HepG2 (cell line): ENCODE results near the gene SNRNP48. TPM values are rescaled to one million over a fixed set of nuclear protein-coding genes. Genes with fewer than 3 reads are reported as not detected.

Source experiments
- ATAC-seq: fragments of 200-7000 bp; cut with Tn5 transposase; 3 replicates; pipeline ENCODE4 v1.9.1; 2020; ENCODE audit warnings: mild to moderate bottlenecking, moderate library complexity
- BruUV-seq: library from RNA; stranded (reverse); fragments of 400-500 nt; replicated peaks from 2 replicates; lab custom pipeline; 2021; lab: Mats Ljungman, UMichigan
- CTCF ChIA-PET: fragments of 300-600 bp; formaldehyde crosslinking; extraction: SDS; loops from one replicate; lab custom pipeline; 2021; ENCODE audit warnings: low total read pairs, inconsistent platforms, low intra/inter-chr PET ratio; lab: Yijun Ruan, JAX
- POLR2A ChIA-PET: fragments of 350-600 bp; sonication (Branson Sonifier 250); formaldehyde crosslinking; loops from one replicate; lab custom pipeline; 2020; ENCODE audit warnings: antibody characterized with exemption, inconsistent platforms; lab: Yijun Ruan, JAX
- DNase-seq: peaks from one replicate; pipeline ENCODE4 v3.0.0-alpha.2; 2015; ENCODE audit warnings: low spot score
- FAIRE-seq: peaks from 3 replicates; lab custom pipeline; 2011; peaks lifted over from hg19 to GRCh38; lab: Jason Lieb, UNC
- H2AFZ ChIP-seq: one replicate; pipeline ENCODE4 v1.6.1; 2011; ENCODE audit warnings: low read length, inconsistent platforms
- H3K27ac ChIP-seq: fragments of 300-600 bp; 3 replicates; pipeline ENCODE4 v1.8.0; 2011; ENCODE audit warnings: mixed run types, mild to moderate bottlenecking, mixed read lengths, low read length, inconsistent platforms; ENCODE audit not compliant: insufficient read depth; ENCODE audit errors: extremely low read length
- H3K27me3 ChIP-seq, 2 experiments: fragments of 200-600 bp in 1 of 2; 2 replicates in 1 of 2; 3 replicates in 1 of 2; pipeline versions ENCODE4 v1.6.0 to v1.8.0; 2011; ENCODE audit warnings: low read length in 2 of 2, mild to moderate bottlenecking in 2 of 2, moderate library complexity in 2 of 2, inconsistent platforms in 1 of 2; ENCODE audit not compliant: insufficient read depth in 2 of 2, control insufficient read depth in 1 of 2
- H3K36me3 ChIP-seq, 2 experiments: fragments of 200-600 bp in 1 of 2; replicated peaks in 1 of 2; 2 replicates in 1 of 2; 3 replicates in 1 of 2; pipeline versions ENCODE4 v1.5.1 to v1.8.0; 2011; ENCODE audit warnings: low read length in 2 of 2, inconsistent platforms in 1 of 2; ENCODE audit not compliant: insufficient read depth in 2 of 2, control insufficient read depth in 1 of 2
- H3K4me1 ChIP-seq: 2 replicates; pipeline ENCODE4 v1.5.1; 2012; ENCODE audit warnings: low read length, inconsistent platforms; ENCODE audit not compliant: insufficient read depth
- H3K4me2 ChIP-seq: 2 replicates; pipeline ENCODE4 v1.6.0; 2011; ENCODE audit warnings: low read depth, low read length, inconsistent platforms
- H3K4me3 ChIP-seq, 3 experiments: fragments of 200-600 bp in 1 of 3; sonication (generic), shearing (Covaris generic) in 1 of 3; replicated peaks in 1 of 3; 2 replicates each; pipeline ENCODE4 v1.5.1; 2011 to 2016; ENCODE audit warnings: low read length in 3 of 3, inconsistent platforms in 2 of 3, low read depth in 2 of 3, mild to moderate bottlenecking in 2 of 3, control low read depth in 1 of 3, mixed read lengths in 1 of 3; ENCODE audit not compliant: insufficient read depth in 1 of 3
- H3K79me2 ChIP-seq: one replicate; pipeline ENCODE4 v1.6.1; 2011; ENCODE audit warnings: low read length, inconsistent platforms; ENCODE audit not compliant: insufficient read depth
- H3K9ac ChIP-seq: 2 replicates; pipeline ENCODE4 v1.6.0; 2011; ENCODE audit warnings: mild to moderate bottlenecking, low read depth, low read length, inconsistent platforms; ENCODE audit not compliant: insufficient read depth
- H3K9me3 ChIP-seq: 2 replicates; pipeline ENCODE4 v1.5.1; 2012; ENCODE audit warnings: mild to moderate bottlenecking, low read length
- H4K20me1 ChIP-seq: 2 replicates; pipeline ENCODE4 v1.6.0; 2011; ENCODE audit warnings: inconsistent platforms, mild to moderate bottlenecking, low read length, moderate library complexity; ENCODE audit not compliant: insufficient read depth
- AFF4 ChIP-seq: sonication (generic); formaldehyde crosslinking; IDR thresholded peaks from 2 replicates; pipeline ENCODE4 v1.4.0; 2020; ENCODE audit warnings: missing genetic modification reagents
- IRX3 ChIP-seq: sonication (generic); formaldehyde crosslinking; IDR thresholded peaks from 2 replicates; pipeline ENCODE4 v1.8.1; 2023; ENCODE audit warnings: mild to moderate bottlenecking, low read depth, missing genetic modification reagents, borderline replicate concordance
- KLF12 ChIP-seq: sonication (generic); formaldehyde crosslinking; IDR thresholded peaks from 2 replicates; pipeline ENCODE4 v1.4.0; 2020; ENCODE audit warnings: missing genetic modification reagents, borderline replicate concordance
- MEIS1 ChIP-seq: sonication (generic); formaldehyde crosslinking; IDR thresholded peaks from 2 replicates; pipeline ENCODE4 v1.9.0; 2021; ENCODE audit warnings: mild to moderate bottlenecking, missing genetic modification reagents, moderate library complexity, borderline replicate concordance
- NCOR1 ChIP-seq: fragments of 200-600 bp; sonication (generic); IDR thresholded peaks from 2 replicates; pipeline ENCODE4 v1.7.0; 2017; ENCODE audit warnings: antibody characterized with exemption, low read length, borderline replicate concordance
- NFIC ChIP-seq: IDR thresholded peaks from 2 replicates; pipeline ENCODE4 v1.6.1; 2012; ENCODE audit warnings: mild to moderate bottlenecking, low read length, inconsistent platforms
- POLR2AphosphoS5 ChIP-seq: IDR thresholded peaks from 2 replicates; pipeline ENCODE4 v1.6.1; 2012; ENCODE audit warnings: low read depth, low read length
- RARA ChIP-seq: IDR thresholded peaks from 2 replicates; pipeline ENCODE4 v1.6.1; 2016; ENCODE audit warnings: missing genetic modification reagents, missing compliant biosample characterization
- SAP130 ChIP-seq: IDR thresholded peaks from 2 replicates; pipeline ENCODE4 v1.6.1; 2016; ENCODE audit warnings: low read depth
- SMARCE1 ChIP-seq: fragments of 450-650 bp; IDR thresholded peaks from 2 replicates; pipeline ENCODE4 v1.6.1; 2017; ENCODE audit warnings: borderline replicate concordance
- TGIF2 ChIP-seq: IDR thresholded peaks from 2 replicates; pipeline ENCODE4 v1.6.1; 2016; ENCODE audit warnings: control low read depth, missing compliant biosample characterization
- TOE1 ChIP-seq: sonication (generic); formaldehyde crosslinking; IDR thresholded peaks from 2 replicates; pipeline ENCODE4 v1.4.0; 2020; ENCODE audit warnings: mild to moderate bottlenecking, missing genetic modification reagents
- ZFP62 ChIP-seq: sonication (generic); formaldehyde crosslinking; IDR thresholded peaks from 2 replicates; pipeline ENCODE4 v1.4.0; 2020; ENCODE audit warnings: missing genetic modification reagents
- ZNF121 ChIP-seq: sonication (generic); formaldehyde crosslinking; IDR thresholded peaks from 2 replicates; pipeline ENCODE4 v1.5.0; 2020; ENCODE audit warnings: mild to moderate bottlenecking, missing genetic modification reagents
- ZNF451 ChIP-seq: sonication (generic); formaldehyde crosslinking; IDR thresholded peaks from 2 replicates; pipeline ENCODE4 v1.5.0; 2020; ENCODE audit warnings: mild to moderate bottlenecking, missing genetic modification reagents
- ZNF460 ChIP-seq: sonication (generic); formaldehyde crosslinking; IDR thresholded peaks from 2 replicates; pipeline ENCODE4 v1.5.1; 2020; ENCODE audit warnings: missing genetic modification reagents, mild to moderate bottlenecking, borderline replicate concordance
- ZNF597 ChIP-seq: sonication (generic); formaldehyde crosslinking; IDR thresholded peaks from 2 replicates; pipeline ENCODE4 v1.5.0; 2020; ENCODE audit warnings: missing genetic modification reagents
- ZNF816 ChIP-seq: sonication (generic); formaldehyde crosslinking; IDR thresholded peaks from 2 replicates; pipeline ENCODE4 v1.8.0; 2022; ENCODE audit warnings: missing genetic modification reagents, mild to moderate bottlenecking, borderline replicate concordance
- ZSCAN20 ChIP-seq: sonication (generic); formaldehyde crosslinking; IDR thresholded peaks from 2 replicates; pipeline ENCODE4 v1.4.0; 2020; ENCODE audit warnings: missing genetic modification reagents, mild to moderate bottlenecking, borderline replicate concordance
- ZSCAN29 ChIP-seq: sonication (generic); formaldehyde crosslinking; conservative IDR thresholded peaks from 2 replicates; pipeline ENCODE4 v1.4.0; 2020; ENCODE audit warnings: mild to moderate bottlenecking, missing genetic modification reagents
- WGBS: methylation state at CpG from one replicate; pipeline ENCODE4 v1.1.6; 2017; ENCODE audit warnings: low lambda C conversion rate; 5-methylcytosine and 5-hydroxymethylcytosine counted together
- in situ Hi-C: cut with HindIII; loops from 2 replicates; pipeline ENCODE4 v1.10.0; 2017; ENCODE audit warnings: low pct_unique_long_range_greater_than_20kb; ENCODE audit not compliant: extremely low pct_ligation_motif_present
- intact Hi-C: fragments of 100-400 bp; cut with micrococcal nuclease; formaldehyde crosslinking; loops from one replicate; pipeline ENCODE4 v1.10.0; 2022; ENCODE audit not compliant: unreplicated experiment
- polyA plus RNA-seq, 8 experiments: library from polyadenylated mRNA; depleted of rRNA in 3 of 8; stranded (reverse) in 7 of 8; unstranded in 1 of 8; fragments of >200 nt; fragmentation: Illumina TruSeq in 4 of 8; extraction: Trizol in 4 of 8; gene quantifications; 2 replicates each; pipeline versions ENCODE4 v1.2.1 to v1.2.3, GENCODE V29; 2011 to 2016; ENCODE audit warnings: low read depth in 4 of 8, missing spikeins in 1 of 8, mixed read lengths in 1 of 8; ENCODE audit not compliant: insufficient read depth in 1 of 8
- total RNA-seq, 5 experiments: library from RNA; depleted of rRNA; stranded (reverse); fragments of >200 nt; fragmentation: Illumina TruSeq; extraction: Trizol; gene quantifications; 2 replicates each; pipeline ENCODE4 v1.2.3, GENCODE V29; 2016; ENCODE audit warnings: low read depth in 1 of 5

SNRNP48 gene
- total and polyA plus RNA-seq, 2 of the 13 experiments (the other 11 are each of a cell fraction or from before 2014, with no cell fraction given), result 17.5 to 47.5 TPM

GRCh38 chr6:7589221-7589620, 777 bp upstream of the SNRNP48 start (continued):
- 0 out of 2 replicates have a peak, but pooled peaks have one; percentile 15 for TF ChIP-seq POLR2AphosphoS5
- no peak for TF ChIP-seq TOE1 (CRISPR knock-in tag)
- no peak for TF ChIP-seq MEIS1
- no peak for TF ChIP-seq KLF12 (CRISPR knock-in tag)
- TF ChIP-seq ZNF597 (CRISPR knock-in tag), result no peak
- TF ChIP-seq AFF4, result no peak
- 0 out of 2 replicates have a peak, but pooled peaks have one; percentile 11 for TF ChIP-seq NFIC
- no peak for TF ChIP-seq NCOR1
- no peak for TF ChIP-seq SMARCE1

GRCh38 chr6:7590918-7591302, 912 bp downstream of the SNRNP48 start:
- Histone ChIP-seq H2AFZ (no peak overlapping the region), H3K4me2 (peak overlapping the region; percentile 76), H3K9ac (peak overlapping the region; percentile 90), H4K20me1 (peaks cover 23% of the 10 kb centered on the region), H3K9me3 (no peaks in the 10 kb centered on the region), H3K36me3 (peaks cover 8 to 23% of the 10 kb centered on the region in 2 experiments), H3K27ac (peak overlapping the region; percentile 64), H3K4me1 (peaks cover 34% of the 10 kb centered on the region), H3K4me3 (peak overlapping the region; percentile 77 to 88 (median 86)), H3K27me3 (no peaks in the 10 kb centered on the region), H3K79me2 (peaks cover 36% of the 10 kb centered on the region)
- intact Hi-C loops (loop anchor here (1.0 to 2.0 kb wide), 3 partner anchors 10 to 166 kb away; partner anchors contain the start of gene DSP), in situ Hi-C loops (no loop called here)
- WGBS, result 0% methylated on average over 10 of the region's 10 CpGs
- CTCF ChIA-PET, result no interaction called here
- BruUV-seq, result no TSS peak
- POLR2A ChIA-PET, result interaction anchor here (1.0 to 2.9 kb wide), 4 partner anchors 11 to 201 kb away, joined by 4 to 37 read pairs (median 19); partner anchors contain the start of genes CAGE1, DSP and RIOK1
- peak; percentile 37 for ATAC-seq
- peak; percentile 30 for DNase-seq
- FAIRE-seq, result peak; percentile 56
- TF ChIP-seq ZSCAN20 (CRISPR knock-in tag) (0 out of 2 replicates have a peak, but pooled peaks have one; percentile 14), ZNF121 (CRISPR knock-in tag) (peak; percentile 49; the same call in 1 of the 2 replicates), SAP130 (CRISPR knock-in tag) (peak; percentile 60; the same call in 1 of the 2 replicates), IRX3 (CRISPR knock-in tag) (no peak), ZSCAN29 (CRISPR knock-in tag) (0 out of 2 replicates have a peak, but pooled peaks have one; percentile 7), TGIF2 (peak; percentile 95; the same call in 1 of the 2 replicates), RARA (no peak), ZNF451 (CRISPR knock-in tag) (no peak), ZNF816 (CRISPR knock-in tag) (0 out of 2 replicates have a peak, but pooled peaks have one; percentile 2), ZNF460 (CRISPR knock-in tag) (peak; percentile 38; the same call in 1 of the 2 replicates), ZFP62 (no peak)
